GM18508 (cell line): Measurements from ENCODE around the gene CHL1.

Experiments
- ATAC-seq: cut with Tn5 transposase; IDR thresholded peaks from one replicate; pipeline ENCODE4 v1.9.1; 2021; ENCODE audit warnings: moderate number of reproducible peaks; ENCODE audit not compliant: insufficient read depth, unreplicated experiment

The CHL1 gene

GRCh38 chr3:274927-275326 lies 78.4 kb downstream of the CHL1 start:
- ATAC-seq, result no peak

GRCh38 chr3:277873-278272 lies 81.3 kb downstream of the CHL1 start:
- ATAC-seq, result no peak

- peak; percentile 65 for ATAC-seq
Measured at GRCh38 chr3:278300-279064, 81.9 kb downstream of the CHL1 start.

DNA sequence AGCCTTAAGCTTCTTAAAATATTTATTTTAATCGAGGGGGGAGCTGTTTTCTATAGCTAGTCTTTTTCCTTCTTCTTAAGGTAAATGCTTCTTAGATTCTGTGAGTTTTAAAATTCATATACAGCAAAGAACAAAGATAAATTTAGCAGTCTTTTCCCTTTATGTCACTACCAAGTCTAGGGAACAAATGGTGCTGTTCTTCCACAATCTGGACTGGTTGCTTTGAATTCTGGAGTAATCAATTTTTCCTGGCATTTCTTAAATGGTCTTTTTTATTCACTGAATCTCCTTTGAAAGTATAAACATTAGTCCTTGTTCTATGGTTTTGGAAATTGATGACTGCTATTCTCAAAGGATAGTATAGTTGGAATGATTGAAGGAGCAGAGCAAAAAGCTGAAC lies 82.8 kb downstream of the CHL1 start:
- ATAC-seq, result no peak

- ATAC-seq, result no peak
Measured at GRCh38 chr3:280681-281080, 84.1 kb downstream of the CHL1 start.

GRCh38 chr3:284322-284721 lies 87.8 kb downstream of the CHL1 start:
- ATAC-seq, result no peak

DNA sequence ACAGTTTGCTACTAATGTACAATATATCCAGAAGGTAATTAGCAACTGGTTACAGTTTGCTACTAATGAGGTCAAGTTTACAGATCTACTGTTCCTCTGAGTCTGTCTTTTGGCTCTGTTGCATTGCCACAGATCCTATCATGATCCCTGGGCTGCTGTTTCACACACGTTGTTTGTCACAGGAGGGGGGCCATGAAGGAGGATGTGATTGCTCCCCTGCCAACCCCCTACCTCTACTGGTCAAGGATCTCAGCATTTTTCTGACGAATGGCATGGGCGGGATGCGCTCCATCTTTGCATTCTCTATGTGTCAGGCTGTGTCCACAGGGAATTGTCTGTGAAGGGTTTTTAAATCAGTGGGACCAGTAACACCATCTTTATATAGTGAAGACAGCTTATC lies 91.9 kb downstream of the CHL1 start:
- ATAC-seq, result no peak

GRCh38 chr3:291028-291427 lies 94.5 kb downstream of the CHL1 start:
- no peak for ATAC-seq

- ATAC-seq, result no peak
Measured at GRCh38 chr3:291646-292436, 95.3 kb downstream of the CHL1 start.

DNA sequence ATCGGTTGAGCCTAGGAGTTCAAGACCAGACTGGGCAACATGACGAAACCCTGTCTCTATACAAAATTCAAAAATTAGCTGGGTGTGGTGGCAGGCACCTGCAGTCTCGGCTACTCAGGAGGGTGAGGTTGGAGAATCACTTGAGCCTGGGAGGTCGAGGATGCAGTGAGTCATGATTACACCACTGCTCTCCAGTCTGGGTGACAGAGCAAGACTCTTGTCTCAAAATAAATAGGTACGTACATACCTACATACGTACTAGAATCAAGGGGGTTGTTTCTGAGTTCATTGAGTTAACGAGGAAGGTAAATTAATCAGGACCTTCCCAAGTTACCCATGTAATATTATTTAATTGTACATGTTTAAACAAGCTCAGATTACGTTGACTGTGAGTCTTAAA lies 97.5 kb downstream of the CHL1 start:
- ATAC-seq, result no peak

- ATAC-seq, result no peak
Measured at GRCh38 chr3:294581-294980, 98.0 kb downstream of the CHL1 start.

DNA sequence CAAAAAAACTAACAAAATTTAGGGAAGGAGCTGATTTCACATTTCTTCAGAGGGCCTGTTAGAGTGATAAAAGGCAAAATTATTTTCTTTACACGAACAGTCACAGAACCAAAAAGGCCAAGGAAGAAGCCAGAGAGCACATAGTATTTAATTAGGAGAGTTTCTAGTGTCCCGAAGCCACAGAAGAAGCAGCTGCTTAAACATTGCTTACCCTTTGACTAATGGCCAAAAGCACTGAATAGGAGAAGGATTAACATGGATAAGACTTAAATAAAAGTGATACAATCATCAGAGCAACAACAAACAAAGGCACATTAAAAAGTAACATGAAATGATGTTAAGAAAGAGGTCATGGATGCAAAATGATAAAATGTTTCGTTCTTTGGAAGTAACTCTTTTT lies 98.6 kb downstream of the CHL1 start:
- ATAC-seq, result no peak

GRCh38 chr3:297585-297984 lies 101.0 kb downstream of the CHL1 start:
- ATAC-seq, result no peak

GRCh38 chr3:299590-300301 lies 103.2 kb downstream of the CHL1 start:
- ATAC-seq, result peak; percentile 72

GRCh38 chr3:307182-307581 lies 110.6 kb downstream of the CHL1 start:
- no peak for ATAC-seq

- ATAC-seq, result no peak
Measured at GRCh38 chr3:308597-309321, 112.2 kb downstream of the CHL1 start.

DNA sequence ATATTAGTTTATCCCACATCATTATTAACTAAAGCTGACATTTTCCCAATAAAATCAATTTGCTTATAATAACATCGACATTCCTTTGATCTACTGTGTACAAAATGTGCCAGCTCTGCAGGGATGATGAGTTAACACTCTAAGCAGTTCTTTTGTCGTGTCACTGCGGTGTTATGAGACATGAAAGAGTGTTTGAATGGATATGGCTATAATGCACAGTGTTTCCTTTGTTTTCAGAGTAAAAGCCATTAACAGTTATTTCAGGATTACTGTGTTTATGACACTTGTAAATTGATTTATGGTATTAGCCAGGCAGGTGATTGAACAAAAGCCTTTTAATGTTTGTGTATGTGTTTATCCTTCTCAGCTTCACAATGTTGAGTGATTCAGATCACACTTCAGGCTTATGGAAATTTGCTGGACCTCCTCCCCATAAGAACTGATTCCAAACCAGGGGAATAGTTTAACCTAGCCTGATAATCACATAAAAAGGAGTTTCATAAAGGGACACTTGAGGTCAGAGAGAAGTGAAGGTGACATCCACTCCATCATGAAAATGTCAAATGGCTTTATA lies 115.7 kb downstream of the CHL1 start:
- ATAC-seq, result no peak

DNA sequence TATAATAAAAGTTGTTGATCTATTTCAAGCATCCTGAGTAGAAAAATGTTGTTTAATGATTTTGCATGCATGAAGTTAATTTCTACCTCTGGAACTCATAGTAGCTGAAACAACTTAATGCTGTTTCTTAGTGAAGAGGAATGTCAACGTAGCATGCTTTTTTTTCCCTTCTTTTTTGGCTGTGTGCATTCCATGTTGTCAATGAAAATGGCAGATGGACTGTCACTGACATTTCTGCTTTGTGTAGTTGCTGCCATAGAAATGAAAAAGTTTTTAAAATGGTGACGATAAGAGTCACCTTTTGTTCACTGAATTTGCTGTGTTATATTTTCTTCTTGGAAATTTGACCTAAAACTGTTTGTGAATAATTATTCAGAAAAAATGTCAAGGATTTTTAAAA lies 116.3 kb downstream of the CHL1 start:
- no peak for ATAC-seq

DNA sequence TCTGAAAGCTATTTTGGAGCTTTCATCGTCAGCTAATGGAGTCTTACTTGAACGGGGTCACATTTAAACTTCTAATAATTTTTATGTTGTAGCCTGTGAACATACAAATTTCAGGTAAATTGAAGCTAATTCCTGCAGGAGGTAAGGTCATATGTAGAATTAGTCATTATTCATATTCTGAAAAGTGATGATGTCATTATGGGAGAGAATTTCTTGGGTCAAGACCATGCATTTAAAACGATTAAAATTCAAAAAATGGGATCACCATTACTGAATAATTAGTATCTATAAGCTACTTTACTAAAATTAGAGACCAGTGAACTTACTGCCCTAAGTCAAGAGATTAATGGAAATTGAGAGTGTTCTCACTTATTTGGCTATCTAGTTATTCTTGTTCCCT lies 120.4 kb downstream of the CHL1 start:
- ATAC-seq, result no peak

GRCh38 chr3:318903-319302 lies 122.3 kb downstream of the CHL1 start:
- no peak for ATAC-seq
